IMR-90 (cell line): ENCODE measurements around the gene TAF3. TPM values are rescaled to one million over a fixed set of nuclear protein-coding genes. Genes with fewer than 3 reads are reported as not detected.

Source experiments
- ATAC-seq: fragments of 200-7000 bp; cut with Tn5 transposase; 2 replicates; pipeline ENCODE4 v1.9.1; 2020; ENCODE audit warnings: low read depth, mild to moderate bottlenecking, moderate library complexity
- BruUV-seq: library from RNA; stranded (reverse); fragments of 400-500 nt; replicated peaks from 2 replicates; lab custom pipeline; 2021; lab: Mats Ljungman, UMichigan
- CTCF ChIA-PET: fragments of 300-600 bp; formaldehyde crosslinking; extraction: SDS; loops from one replicate; lab custom pipeline; 2021; ENCODE audit warnings: antibody characterized with exemption; lab: Yijun Ruan, JAX
- POLR2A ChIA-PET: fragments of 300-600 bp; sonication (Branson Sonifier 250); formaldehyde crosslinking; loops from one replicate; lab custom pipeline; 2022; ENCODE audit warnings: antibody characterized with exemption; ENCODE audit not compliant: unreplicated experiment; lab: Charles Lee
- DNase-seq: peaks from one replicate; pipeline ENCODE4 v3.0.0; 2013
- H2AFZ ChIP-seq: replicated peaks from 2 replicates; pipeline ENCODE3; 2013; ENCODE audit warnings: low read length, mild to moderate bottlenecking; ENCODE audit not compliant: poor library complexity
- H2AK5ac ChIP-seq: 2 replicates; pipeline ENCODE4 v1.6.1; 2013; ENCODE audit warnings: low read depth, low read length, inconsistent platforms
- H2AK9ac ChIP-seq: replicated peaks from 2 replicates; pipeline ENCODE3; 2013; ENCODE audit warnings: mild to moderate bottlenecking, low read depth, low read length, moderate library complexity; ENCODE audit not compliant: poor library complexity
- H2BK120ac ChIP-seq: 2 replicates; pipeline ENCODE4 v1.6.1; 2013; ENCODE audit warnings: low read depth, low read length, inconsistent platforms
- H2BK15ac ChIP-seq: 3 replicates; pipeline ENCODE4 v1.6.1; 2013; ENCODE audit warnings: low read depth, low read length, inconsistent platforms
- H2BK20ac ChIP-seq: 2 replicates; pipeline ENCODE4 v1.6.1; 2013; ENCODE audit warnings: low read depth, mild to moderate bottlenecking, inconsistent platforms, low read length, moderate library complexity
- H2BK5ac ChIP-seq: 2 replicates; pipeline ENCODE4 v1.6.1; 2013; ENCODE audit warnings: mild to moderate bottlenecking, low read depth, low read length, inconsistent platforms; ENCODE audit not compliant: poor library complexity, severe bottlenecking
- H3K14ac ChIP-seq: replicated peaks from 2 replicates; pipeline ENCODE4 v1.6.1; 2013; ENCODE audit warnings: low read depth, low read length, inconsistent platforms
- H3K18ac ChIP-seq: 2 replicates; pipeline ENCODE4 v1.6.1; 2013; ENCODE audit warnings: low read depth, low read length, control low read depth
- H3K23ac ChIP-seq: 2 replicates; pipeline ENCODE4 v1.6.1; 2013; ENCODE audit warnings: low read depth, low read length, inconsistent platforms
- H3K27ac ChIP-seq: 2 replicates; pipeline ENCODE4 v1.5.1; 2013; ENCODE audit warnings: mild to moderate bottlenecking, control low read depth, low read length; ENCODE audit not compliant: insufficient read depth
- H3K27me3 ChIP-seq: 2 replicates; pipeline ENCODE4 v1.6.1; 2013; ENCODE audit warnings: low read length; ENCODE audit not compliant: control insufficient read depth, insufficient read depth
- H3K36me3 ChIP-seq: 2 replicates; pipeline ENCODE4 v1.6.1; 2013; ENCODE audit warnings: low read length, mixed read lengths; ENCODE audit not compliant: control insufficient read depth, insufficient read depth
- H3K4ac ChIP-seq: 2 replicates; pipeline ENCODE4 v1.6.1; 2013; ENCODE audit warnings: low read depth, low read length, inconsistent platforms
- H3K4me1 ChIP-seq: 2 replicates; pipeline ENCODE4 v1.6.1; 2013; ENCODE audit warnings: low read length, mixed read lengths; ENCODE audit not compliant: control insufficient read depth, insufficient read depth
- H3K4me2 ChIP-seq: 2 replicates; pipeline ENCODE4 v1.6.1; 2013; ENCODE audit warnings: low read depth, mild to moderate bottlenecking, control low read depth, low read length, moderate library complexity
- H3K4me3 ChIP-seq: 2 replicates; pipeline ENCODE4 v1.5.1; 2013; ENCODE audit warnings: low read depth, mild to moderate bottlenecking, control low read depth, low read length, moderate library complexity; ENCODE audit not compliant: insufficient read depth
- H3K56ac ChIP-seq: 2 replicates; pipeline ENCODE4 v1.6.1; 2013; ENCODE audit warnings: low read length, inconsistent platforms; ENCODE audit not compliant: insufficient read depth; ENCODE audit errors: extremely low read depth
- H3K79me1 ChIP-seq, 2 experiments: 2 replicates each; pipeline ENCODE4 v1.6.1; 2013; ENCODE audit warnings: low read length in 2 of 2, inconsistent platforms in 1 of 2, low read depth in 1 of 2
- H3K9ac ChIP-seq: 2 replicates; pipeline ENCODE4 v1.6.1; 2013; ENCODE audit warnings: low read depth, low read length, control low read depth
- H3K9me1 ChIP-seq: 2 replicates; pipeline ENCODE4 v1.6.1; 2013; ENCODE audit warnings: low read length, inconsistent platforms; ENCODE audit not compliant: insufficient read depth
- H3K9me3 ChIP-seq: 2 replicates; pipeline ENCODE4 v1.6.1; 2013; ENCODE audit warnings: low read length; ENCODE audit not compliant: control insufficient read depth, insufficient read depth
- H4K20me1 ChIP-seq: 2 replicates; pipeline ENCODE4 v1.6.1; 2013; ENCODE audit warnings: low read length, inconsistent platforms; ENCODE audit not compliant: insufficient read depth
- H4K5ac ChIP-seq: 2 replicates; pipeline ENCODE4 v1.6.1; 2013; ENCODE audit warnings: mild to moderate bottlenecking, low read depth, low read length, control low read depth
- H4K8ac ChIP-seq, 2 experiments: 2 replicates each; pipeline ENCODE4 v1.6.1; 2013; ENCODE audit warnings: low read depth in 2 of 2, low read length in 2 of 2, control low read depth in 1 of 2, inconsistent platforms in 1 of 2
- H4K91ac ChIP-seq: 2 replicates; pipeline ENCODE4 v1.6.1; 2013; ENCODE audit warnings: low read depth, low read length, inconsistent platforms; ENCODE audit not compliant: insufficient read depth
- CEBPB ChIP-seq: IDR thresholded peaks from 2 replicates; pipeline ENCODE4 v1.6.1; 2012; ENCODE audit warnings: low read depth, low read length, improper control_type of control experiment
- FOS ChIP-seq: fragments of 150-350 bp; IDR thresholded peaks from 2 replicates; pipeline ENCODE4 v1.6.1; 2016; ENCODE audit warnings: low read depth, low read length
- MAFK ChIP-seq: IDR thresholded peaks from 2 replicates; pipeline ENCODE4 v1.6.1; 2012; ENCODE audit warnings: low read depth, low read length, improper control_type of control experiment
- MAZ ChIP-seq: IDR thresholded peaks from 2 replicates; pipeline ENCODE4 v1.6.1; 2012; ENCODE audit warnings: low read depth, mild to moderate bottlenecking, low read length, improper control_type of control experiment, moderate library complexity, borderline replicate concordance
- MXI1 ChIP-seq: IDR thresholded peaks from 2 replicates; pipeline ENCODE4 v1.6.1; 2012; ENCODE audit warnings: low read depth, mild to moderate bottlenecking, low read length, moderate library complexity, borderline replicate concordance
- NFE2L2 ChIP-seq: fragments of 150-350 bp; IDR thresholded peaks from 2 replicates; pipeline ENCODE4 v1.6.1; 2016; ENCODE audit warnings: low read depth, mild to moderate bottlenecking, low read length
- POLR2A ChIP-seq: IDR thresholded peaks from 2 replicates; pipeline ENCODE4 v1.6.1; 2012; ENCODE audit warnings: mild to moderate bottlenecking, low read depth, low read length
- RAD21 ChIP-seq: IDR thresholded peaks from 2 replicates; pipeline ENCODE4 v1.6.1; 2012; ENCODE audit warnings: low read length, improper control_type of control experiment
- RCOR1 ChIP-seq: IDR thresholded peaks from 2 replicates; pipeline ENCODE4 v1.6.1; 2012; ENCODE audit warnings: mild to moderate bottlenecking, low read length, improper control_type of control experiment; ENCODE audit not compliant: insufficient replicate concordance
- RFX5 ChIP-seq: IDR thresholded peaks from 2 replicates; pipeline ENCODE4 v1.8.0; 2012; ENCODE audit warnings: low read depth, mild to moderate bottlenecking, low read length, moderate library complexity
- SMC3 ChIP-seq: fragments of 150-350 bp; IDR thresholded peaks from 2 replicates; pipeline ENCODE4 v1.6.1; 2016; ENCODE audit warnings: low read depth, mild to moderate bottlenecking, antibody characterized with exemption, low read length, moderate library complexity
- WGBS, 2 experiments: methylation state at CpG; one replicate each; pipeline versions ENCODE4 v1.1.5 to v1.1.7; 2013; ENCODE audit warnings: missing lambda C conversion rate in 2 of 2; ENCODE audit not compliant: insufficient read length in 1 of 2; ENCODE audit errors: extremely low coverage in 2 of 2; 5-methylcytosine and 5-hydroxymethylcytosine counted together
- dilution Hi-C: fragments of 300-500 bp; cut with HindIII; formaldehyde crosslinking; loops from one replicate; pipeline ENCODE4 v1.14.3; 2018; ENCODE audit warnings: low sequenced_read_pairs; ENCODE audit not compliant: unreplicated experiment
- in situ Hi-C: fragments of 300-500 bp; cut with MboI; formaldehyde crosslinking; loops from 3 replicates; pipeline ENCODE4 v1.14.3; 2019; ENCODE audit warnings: low sequenced_read_pairs, inconsistent platforms, mixed read lengths
- intact Hi-C: fragments of 100-400 bp; cut with micrococcal nuclease; formaldehyde crosslinking; loops from 2 replicates; pipeline ENCODE4 v1.10.0; 2022
- polyA plus RNA-seq, 3 experiments: library from polyadenylated mRNA; depleted of rRNA; stranded (reverse); fragments of >200 nt; gene quantifications; 2 replicates each; pipeline ENCODE4 v1.2.3, GENCODE V29; 2012; ENCODE audit warnings: low replicate concordance in 1 of 3
- total RNA-seq: library from RNA; depleted of rRNA; stranded (reverse); fragments of >200 nt; gene quantifications from 2 replicates; pipeline ENCODE4 v1.2.3, GENCODE V29; 2012
- TF ChIP-seq, protein P1 (sequence below): conservative IDR thresholded peaks from 2 replicates; pipeline ENCODE4 v1.5.1; 2012; ENCODE audit warnings: mild to moderate bottlenecking, low read depth, low read length, improper control_type of control experiment
- TF ChIP-seq, protein P2 (sequence below): fragments of 150-350 bp; IDR thresholded peaks from 2 replicates; pipeline ENCODE4 v1.6.1; 2016; ENCODE audit warnings: low read depth, mild to moderate bottlenecking, low read length, moderate library complexity, borderline replicate concordance
- TF ChIP-seq, protein P3 (sequence below): fragments of 150-350 bp; IDR thresholded peaks from 2 replicates; pipeline ENCODE4 v1.6.1; 2017; ENCODE audit warnings: mild to moderate bottlenecking, antibody characterized with exemption, low read length, low read depth

Gene TAF3
- total and polyA plus RNA-seq, 2 of the 4 experiments (the other 2 are of a cell fraction): 1.4 to 2.3 TPM

DNA sequence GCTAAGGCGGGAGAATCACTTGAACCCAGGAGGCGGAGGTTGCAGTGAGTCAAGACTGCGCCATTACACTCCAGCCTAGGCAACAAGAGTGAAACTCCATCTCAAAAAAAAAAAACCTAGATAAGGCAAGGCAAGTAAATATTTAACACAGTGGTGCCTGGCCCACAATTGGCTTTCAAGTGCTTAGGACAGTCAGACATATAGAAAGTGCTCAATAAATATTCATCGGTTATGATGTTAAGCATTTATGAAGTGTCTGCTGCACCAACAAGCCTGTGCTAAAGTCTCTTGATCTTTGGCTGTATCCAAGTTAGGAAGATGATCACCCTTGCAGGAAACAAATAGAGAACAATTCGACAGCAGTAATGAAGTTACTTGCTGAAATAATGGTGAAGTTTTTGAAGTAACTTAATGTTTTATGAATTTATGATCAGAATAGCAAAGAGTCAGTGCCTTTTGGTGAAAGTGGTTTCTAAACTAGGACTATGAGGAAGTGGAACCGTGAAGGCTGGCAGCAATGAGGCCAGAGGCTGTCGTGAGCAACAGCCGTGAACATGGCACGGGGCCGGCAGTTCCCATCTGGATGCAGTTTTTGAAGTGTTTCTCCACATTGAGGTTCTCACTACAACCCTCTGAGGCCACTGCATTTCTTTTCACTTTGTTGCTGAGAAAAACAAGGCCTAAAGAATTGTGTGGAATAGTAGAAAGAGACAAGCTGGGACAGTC lies 188.1 kb downstream of the TAF3 start:
- Histone ChIP-seq H3K56ac (no peak overlapping the region), H3K4me2 (no peak overlapping the region), H2BK120ac (no peak overlapping the region), H4K8ac (no peak overlapping the region), H3K27me3 (no peaks in the 10 kb centered on the region), H2BK5ac (no peak overlapping the region), H4K20me1 (no peaks in the 10 kb centered on the region), H2AK9ac (no peak overlapping the region), H2AFZ (no peak overlapping the region), H3K27ac (no peak overlapping the region), H4K91ac (no peak overlapping the region), H3K4me3 (no peak overlapping the region), H3K79me1 (no peaks in the 10 kb centered on the region), H3K9me1 (no peaks in the 10 kb centered on the region), H3K4ac (no peak overlapping the region), H3K36me3 (peaks cover 6% of the 10 kb centered on the region), H3K18ac (no peak overlapping the region), H3K14ac (no peak overlapping the region), H3K9me3 (no peaks in the 10 kb centered on the region; the same call in 1 of the 2 replicates), H3K4me1 (no peaks in the 10 kb centered on the region), H2BK15ac (no peak overlapping the region), H3K9ac (no peak overlapping the region), H4K5ac (no peak overlapping the region), H2AK5ac (no peak overlapping the region), H3K23ac (no peak overlapping the region), H2BK20ac (no peak overlapping the region)
- WGBS, 2 experiments: 94% methylated on average over 3 of the region's 10 CpGs; no CpG with 5 or more reads in 1 of the 2 experiments
- dilution Hi-C loops: no loop called here
- in situ Hi-C loops: no loop called here
- TF ChIP-seq NFE2L2 (no peak), MAZ (no peak), MAFK (no peak), CEBPB (no peak), MXI1 (no peak), RAD21 (no peak), SMC3 (no peak), POLR2A (no peak), FOS (no peak), RFX5 (no peak), RCOR1 (no peak)
- TF ChIP-seq, protein P1, sequence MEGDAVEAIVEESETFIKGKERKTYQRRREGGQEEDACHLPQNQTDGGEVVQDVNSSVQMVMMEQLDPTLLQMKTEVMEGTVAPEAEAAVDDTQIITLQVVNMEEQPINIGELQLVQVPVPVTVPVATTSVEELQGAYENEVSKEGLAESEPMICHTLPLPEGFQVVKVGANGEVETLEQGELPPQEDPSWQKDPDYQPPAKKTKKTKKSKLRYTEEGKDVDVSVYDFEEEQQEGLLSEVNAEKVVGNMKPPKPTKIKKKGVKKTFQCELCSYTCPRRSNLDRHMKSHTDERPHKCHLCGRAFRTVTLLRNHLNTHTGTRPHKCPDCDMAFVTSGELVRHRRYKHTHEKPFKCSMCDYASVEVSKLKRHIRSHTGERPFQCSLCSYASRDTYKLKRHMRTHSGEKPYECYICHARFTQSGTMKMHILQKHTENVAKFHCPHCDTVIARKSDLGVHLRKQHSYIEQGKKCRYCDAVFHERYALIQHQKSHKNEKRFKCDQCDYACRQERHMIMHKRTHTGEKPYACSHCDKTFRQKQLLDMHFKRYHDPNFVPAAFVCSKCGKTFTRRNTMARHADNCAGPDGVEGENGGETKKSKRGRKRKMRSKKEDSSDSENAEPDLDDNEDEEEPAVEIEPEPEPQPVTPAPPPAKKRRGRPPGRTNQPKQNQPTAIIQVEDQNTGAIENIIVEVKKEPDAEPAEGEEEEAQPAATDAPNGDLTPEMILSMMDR: no peak
- TF ChIP-seq, protein P2, sequence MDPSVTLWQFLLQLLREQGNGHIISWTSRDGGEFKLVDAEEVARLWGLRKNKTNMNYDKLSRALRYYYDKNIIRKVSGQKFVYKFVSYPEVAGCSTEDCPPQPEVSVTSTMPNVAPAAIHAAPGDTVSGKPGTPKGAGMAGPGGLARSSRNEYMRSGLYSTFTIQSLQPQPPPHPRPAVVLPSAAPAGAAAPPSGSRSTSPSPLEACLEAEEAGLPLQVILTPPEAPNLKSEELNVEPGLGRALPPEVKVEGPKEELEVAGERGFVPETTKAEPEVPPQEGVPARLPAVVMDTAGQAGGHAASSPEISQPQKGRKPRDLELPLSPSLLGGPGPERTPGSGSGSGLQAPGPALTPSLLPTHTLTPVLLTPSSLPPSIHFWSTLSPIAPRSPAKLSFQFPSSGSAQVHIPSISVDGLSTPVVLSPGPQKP: no peak
- TF ChIP-seq, protein P3, sequence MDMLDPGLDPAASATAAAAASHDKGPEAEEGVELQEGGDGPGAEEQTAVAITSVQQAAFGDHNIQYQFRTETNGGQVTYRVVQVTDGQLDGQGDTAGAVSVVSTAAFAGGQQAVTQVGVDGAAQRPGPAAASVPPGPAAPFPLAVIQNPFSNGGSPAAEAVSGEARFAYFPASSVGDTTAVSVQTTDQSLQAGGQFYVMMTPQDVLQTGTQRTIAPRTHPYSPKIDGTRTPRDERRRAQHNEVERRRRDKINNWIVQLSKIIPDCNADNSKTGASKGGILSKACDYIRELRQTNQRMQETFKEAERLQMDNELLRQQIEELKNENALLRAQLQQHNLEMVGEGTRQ: no peak
- BruUV-seq: no TSS peak
- intact Hi-C loops: no loop called here
- ATAC-seq: no peak
- CTCF ChIA-PET: no interaction called here
- no peak for DNase-seq
- POLR2A ChIA-PET: no interaction called here
